ENCODE measurements around the gene ACTG1. TPM values are rescaled to one million over a fixed set of nuclear protein-coding genes. Genes with fewer than 3 reads are reported as not detected.

The ACTG1 gene
- total RNA-seq, 4 donors from 2014 or later, result 972 to 1,850 (median 1,126) TPM

DNA sequence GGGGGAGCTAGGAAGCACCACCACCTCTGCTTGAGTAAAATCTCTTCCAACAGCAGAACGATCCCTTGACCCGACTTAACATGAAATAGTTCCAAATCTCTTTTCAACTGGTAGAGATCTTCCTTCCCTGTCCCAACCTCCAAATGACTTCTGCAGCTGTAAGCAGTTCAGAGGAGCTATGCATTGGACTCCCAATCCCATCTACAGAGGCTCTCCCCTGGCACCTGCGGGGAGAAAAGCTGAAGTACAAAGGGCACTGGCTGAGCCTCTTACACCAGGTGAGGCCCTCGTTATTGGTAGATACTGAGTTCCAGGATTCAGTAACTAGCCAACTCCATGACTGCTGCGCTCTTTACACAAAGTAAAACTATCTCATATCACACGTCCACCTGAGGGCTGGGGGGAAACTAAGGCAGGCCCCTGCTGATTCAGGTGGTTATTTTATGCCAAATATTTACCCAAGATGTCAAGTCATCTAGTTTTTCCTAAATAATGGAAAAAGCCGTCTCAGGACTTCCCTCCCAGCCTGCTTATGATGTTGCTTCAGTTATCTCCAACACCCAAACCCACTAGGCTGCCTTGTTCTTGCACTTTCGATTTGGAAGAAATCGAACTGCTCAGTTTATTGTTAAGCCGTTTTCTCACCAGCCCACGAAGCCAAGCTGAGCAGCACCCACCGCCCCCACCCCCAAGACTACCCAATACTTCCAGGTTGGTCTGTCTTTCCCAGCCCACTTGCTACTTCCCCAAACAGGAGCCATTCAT, 3.2 kb downstream of the ACTG1 start:
- no peak for TF ChIP-seq POLR2A (IDR thresholded peaks at IDR 0.05; ENCODE audit: low read depth)
- TF ChIP-seq, protein P1, sequence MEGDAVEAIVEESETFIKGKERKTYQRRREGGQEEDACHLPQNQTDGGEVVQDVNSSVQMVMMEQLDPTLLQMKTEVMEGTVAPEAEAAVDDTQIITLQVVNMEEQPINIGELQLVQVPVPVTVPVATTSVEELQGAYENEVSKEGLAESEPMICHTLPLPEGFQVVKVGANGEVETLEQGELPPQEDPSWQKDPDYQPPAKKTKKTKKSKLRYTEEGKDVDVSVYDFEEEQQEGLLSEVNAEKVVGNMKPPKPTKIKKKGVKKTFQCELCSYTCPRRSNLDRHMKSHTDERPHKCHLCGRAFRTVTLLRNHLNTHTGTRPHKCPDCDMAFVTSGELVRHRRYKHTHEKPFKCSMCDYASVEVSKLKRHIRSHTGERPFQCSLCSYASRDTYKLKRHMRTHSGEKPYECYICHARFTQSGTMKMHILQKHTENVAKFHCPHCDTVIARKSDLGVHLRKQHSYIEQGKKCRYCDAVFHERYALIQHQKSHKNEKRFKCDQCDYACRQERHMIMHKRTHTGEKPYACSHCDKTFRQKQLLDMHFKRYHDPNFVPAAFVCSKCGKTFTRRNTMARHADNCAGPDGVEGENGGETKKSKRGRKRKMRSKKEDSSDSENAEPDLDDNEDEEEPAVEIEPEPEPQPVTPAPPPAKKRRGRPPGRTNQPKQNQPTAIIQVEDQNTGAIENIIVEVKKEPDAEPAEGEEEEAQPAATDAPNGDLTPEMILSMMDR (IDR thresholded peaks at IDR 0.05), result no peak
- TF ChIP-seq POLR2AphosphoS5 (IDR thresholded peaks at IDR 0.05), result peak in 1 of 2 donors; percentile 7
- intact Hi-C loops (cut with DNase I), result no loop called here
- Histone ChIP-seq H3K4me1 (peaks cover 7 to 38% (median 29%) of the 10 kb centered on the region in 4 donors), H3K4me3 (peak overlapping the region; percentile 88 to 94 (median 91)), H3K36me3 (peaks cover 30 to 43% (median 38%) of the 10 kb centered on the region in 4 donors), H3K27ac (replicated peaks in 1 of 4) (peak overlapping the region; percentile 100), H3K27me3 (no peaks in the 10 kb centered on the region), H3K9me3 (no peaks in the 10 kb centered on the region)
- 9% methylated on average over 11 of the region's 12 CpGs for WGBS
- DNase-seq (ENCODE audit: extremely low spot score), result no peak

DNA sequence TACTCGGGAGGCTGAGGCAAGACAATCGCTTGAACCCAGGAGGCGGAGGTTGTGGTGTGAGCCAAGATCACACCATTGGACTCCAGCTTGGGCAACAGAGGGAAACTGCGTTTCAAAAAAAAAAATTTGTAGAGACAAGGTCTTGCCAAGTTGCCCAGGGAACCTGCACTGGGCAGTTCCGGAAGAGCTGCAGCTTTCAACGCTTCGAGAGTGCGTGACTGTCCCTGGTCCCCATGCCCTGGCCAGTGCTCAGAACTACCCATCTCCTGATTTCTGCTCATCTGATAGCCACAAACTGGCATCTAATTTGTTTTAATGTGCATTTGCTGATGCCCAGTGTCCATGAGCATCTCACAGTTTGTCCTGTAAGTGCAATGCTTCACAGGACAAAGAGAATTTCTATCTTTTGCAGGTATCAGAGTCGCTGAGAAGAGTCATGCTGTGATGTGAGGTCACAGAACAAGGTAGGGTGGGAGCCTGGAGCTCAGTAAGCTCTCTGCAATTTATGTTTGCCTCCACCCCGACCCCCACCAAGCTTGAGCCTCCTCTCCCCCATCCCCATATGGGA, 3.9 kb downstream of the ACTG1 start:
- WGBS, result 53% methylated on average over 10 of the region's 10 CpGs
- intact Hi-C loops (cut with DNase I), result no loop called here
- peaks cover 30 to 43% (median 38%) of the 10 kb centered on the region in 4 donors for H3K36me3 ChIP-seq
- no peaks in the 10 kb centered on the region for H3K27me3 ChIP-seq
- H3K9me3 ChIP-seq, result no peaks in the 10 kb centered on the region
- no peak for DNase-seq (ENCODE audit: extremely low spot score)
- peak overlapping the region; percentile 88 to 94 (median 91) for H3K4me3 ChIP-seq
- TF ChIP-seq, protein P1 (IDR thresholded peaks at IDR 0.05), result no peak
- TF ChIP-seq POLR2A (IDR thresholded peaks at IDR 0.05; ENCODE audit: low read depth), result no peak
- TF ChIP-seq EP300 (IDR thresholded peaks at IDR 0.05), result no peak
- peak; percentile 28 to 38 for TF ChIP-seq POLR2AphosphoS5 (IDR thresholded peaks at IDR 0.05)
- H3K27ac ChIP-seq (replicated peaks in 1 of 4), result peak overlapping the region; percentile 100
- peaks cover 7 to 32% (median 26%) of the 10 kb centered on the region in 4 donors for H3K4me1 ChIP-seq

- H3K4me3 ChIP-seq, result no peak overlapping the region
- DNase-seq (ENCODE audit: extremely low spot score), result no peak
- peaks cover 0 to 16% (median 5%) of the 10 kb centered on the region in 4 donors for H3K4me1 ChIP-seq
- H3K27ac ChIP-seq (replicated peaks in 1 of 4), result no peak overlapping the region
- intact Hi-C loops (cut with DNase I), result no loop called here
- H3K36me3 ChIP-seq, result peaks cover 0 to 3% (median 2%) of the 10 kb centered on the region in 4 donors
- H3K9me3 ChIP-seq, result no peaks in the 10 kb centered on the region
- peaks cover 0 to 7% (median 0%) of the 10 kb centered on the region in 4 donors for H3K27me3 ChIP-seq
- no peak for TF ChIP-seq POLR2A (IDR thresholded peaks at IDR 0.05; ENCODE audit: low read depth)
- no peak for TF ChIP-seq POLR2AphosphoS5 (IDR thresholded peaks at IDR 0.05)
- TF ChIP-seq, protein P1 (IDR thresholded peaks at IDR 0.05), result no peak
- TF ChIP-seq EP300 (IDR thresholded peaks at IDR 0.05), result no peak
Observed at GRCh38 chr17:81503619-81504018, 9.0 kb downstream of the ACTG1 start.

DNA sequence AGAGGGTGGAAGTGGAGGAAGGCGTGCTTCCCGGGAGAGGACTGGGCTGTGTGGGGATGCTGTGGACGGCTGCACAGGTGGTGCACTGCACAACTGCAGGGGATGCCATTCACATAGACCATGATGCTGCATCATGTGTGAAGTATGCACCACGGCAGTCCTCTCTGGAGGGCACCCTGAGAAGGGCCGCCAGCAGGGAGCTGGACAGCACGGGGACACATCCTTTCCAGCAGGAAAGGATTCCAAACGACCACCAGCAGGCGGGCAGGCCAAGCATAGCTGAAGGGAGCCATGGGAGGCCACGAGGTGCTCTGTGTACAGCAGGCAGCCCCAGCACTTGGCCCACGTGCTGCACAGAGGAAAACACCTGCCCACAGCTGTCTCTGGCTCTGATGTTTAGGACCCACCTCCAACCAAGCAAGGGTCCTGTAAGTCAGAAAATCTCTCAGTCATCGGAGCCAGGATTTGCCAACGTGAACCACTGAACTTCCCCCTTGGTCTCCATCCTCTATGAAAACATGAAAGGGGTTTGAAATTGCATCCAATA, 10.1 kb downstream of the ACTG1 start:
- H3K27ac ChIP-seq (replicated peaks in 1 of 4), result no peak overlapping the region
- intact Hi-C loops (cut with DNase I), result no loop called here
- H3K9me3 ChIP-seq, result no peaks in the 10 kb centered on the region
- peaks cover 0 to 8% (median 0%) of the 10 kb centered on the region in 4 donors for H3K4me1 ChIP-seq
- DNase-seq (ENCODE audit: extremely low spot score), result no peak
- H3K27me3 ChIP-seq, result peaks cover 0 to 7% (median 0%) of the 10 kb centered on the region in 4 donors
- TF ChIP-seq EP300 (IDR thresholded peaks at IDR 0.05), result no peak
- TF ChIP-seq, protein P1 (IDR thresholded peaks at IDR 0.05), result no peak
- H3K36me3 ChIP-seq, result no peaks in the 10 kb centered on the region
- 72% methylated on average over 6 of the region's 12 CpGs for WGBS
- no peak overlapping the region for H3K4me3 ChIP-seq

Data from esophagus muscularis mucosa (tissue), 4 donors.